ENCODE results near the gene MLLT10. TPM values are rescaled to one million over a fixed set of nuclear protein-coding genes. Genes with fewer than 3 reads are reported as not detected.
"Not testable (repeated sequence)": the region's sequence is repeated elsewhere in the genome, so short reads cannot be mapped to it uniquely, and the experiment has no call there.

Gene MLLT10
- total RNA-seq, 1 donor from 2014 or later, result 59.4 TPM

DNA sequence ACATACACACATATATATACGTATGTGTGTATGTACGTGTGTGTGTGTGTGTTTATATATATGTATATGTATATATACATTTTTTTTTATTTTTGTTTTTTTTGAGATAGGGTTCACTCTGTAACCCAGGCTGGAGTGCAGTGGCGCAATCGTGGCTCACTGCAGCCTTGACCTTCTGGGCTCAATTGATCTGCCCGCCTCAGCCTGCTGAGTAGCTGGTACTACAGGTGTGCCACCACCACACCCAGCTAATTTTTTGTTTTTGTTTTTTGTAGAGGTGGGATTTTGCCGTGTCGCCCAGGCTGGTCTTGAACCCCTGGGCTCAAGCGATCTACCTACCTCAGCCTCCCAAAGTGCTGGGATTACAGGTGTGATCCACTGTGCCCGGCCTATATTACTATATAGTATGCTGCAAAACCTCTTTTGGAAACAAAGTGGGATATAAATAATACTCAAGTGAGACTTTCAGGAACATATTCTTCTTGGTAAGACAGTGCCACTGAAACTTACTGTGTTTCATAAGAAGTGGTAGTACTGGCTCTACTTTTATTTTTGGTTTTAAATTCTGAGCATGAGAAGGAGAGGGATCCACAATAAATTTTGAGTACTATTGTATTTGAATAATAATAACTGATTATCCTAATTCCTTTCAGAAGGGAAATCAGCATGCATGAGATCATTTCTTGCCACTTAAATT lies 51.0 kb downstream of the MLLT10 start:
- no peak for DNase-seq

DNA sequence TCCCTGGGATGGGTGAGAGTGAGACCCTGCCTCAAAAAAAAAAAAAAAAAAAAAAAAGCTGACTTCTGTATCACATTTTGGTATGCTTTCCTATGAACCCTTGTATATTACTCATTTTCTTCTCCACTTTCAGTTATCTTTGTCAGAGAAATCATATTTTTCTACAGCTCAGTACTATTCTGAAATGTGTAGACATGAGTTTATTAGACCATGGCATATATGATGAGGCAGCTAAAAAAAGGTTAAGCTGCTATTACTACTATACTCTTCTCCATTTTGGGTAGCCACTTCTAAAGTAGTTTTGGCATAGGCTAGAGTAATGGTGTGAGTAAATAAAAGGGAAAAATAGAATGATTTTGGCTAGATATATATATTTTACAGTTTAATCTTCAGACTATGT lies 53.4 kb downstream of the MLLT10 start:
- DNase-seq, result no peak

DNA sequence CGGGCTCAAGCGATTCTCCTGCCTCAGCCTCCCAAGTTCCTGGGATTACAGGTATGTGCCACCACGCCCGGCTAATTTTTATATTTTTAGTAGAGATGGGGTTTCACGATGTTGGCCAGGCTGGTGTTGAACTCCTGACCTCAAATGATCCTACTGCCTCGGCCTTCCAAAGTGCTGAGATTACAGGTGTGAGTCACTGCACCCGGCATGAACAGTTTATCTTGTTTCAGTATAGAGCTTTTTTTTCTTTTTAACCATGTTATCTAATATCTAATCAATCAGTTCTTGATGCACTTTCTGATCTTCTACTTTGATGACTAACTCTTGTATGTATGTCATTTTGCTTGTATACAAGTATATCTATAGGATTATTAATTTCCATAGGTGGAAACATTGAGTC lies 54.1 kb downstream of the MLLT10 start:
- DNase-seq, result not testable (repeated sequence)

DNA sequence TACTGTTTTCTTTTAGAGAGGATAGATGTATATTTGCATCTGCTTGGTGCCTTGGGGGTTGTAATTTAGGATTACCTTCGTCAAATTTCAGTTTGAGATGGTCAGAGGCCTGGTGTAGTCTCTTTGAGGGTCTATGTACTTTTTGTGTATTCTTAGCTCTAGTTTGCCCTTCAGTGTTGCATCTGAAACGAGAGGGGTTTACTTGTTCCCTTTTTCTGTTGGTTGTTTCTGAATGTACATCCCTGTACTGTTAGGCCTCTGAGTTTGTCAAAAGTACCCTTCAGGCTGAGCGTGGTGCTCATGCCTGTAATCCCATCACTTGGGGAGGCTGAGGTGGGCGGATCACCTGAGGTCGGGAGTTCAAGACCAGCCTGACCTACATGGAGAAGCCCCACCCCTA lies 60.0 kb downstream of the MLLT10 start:
- no peak for DNase-seq

DNA sequence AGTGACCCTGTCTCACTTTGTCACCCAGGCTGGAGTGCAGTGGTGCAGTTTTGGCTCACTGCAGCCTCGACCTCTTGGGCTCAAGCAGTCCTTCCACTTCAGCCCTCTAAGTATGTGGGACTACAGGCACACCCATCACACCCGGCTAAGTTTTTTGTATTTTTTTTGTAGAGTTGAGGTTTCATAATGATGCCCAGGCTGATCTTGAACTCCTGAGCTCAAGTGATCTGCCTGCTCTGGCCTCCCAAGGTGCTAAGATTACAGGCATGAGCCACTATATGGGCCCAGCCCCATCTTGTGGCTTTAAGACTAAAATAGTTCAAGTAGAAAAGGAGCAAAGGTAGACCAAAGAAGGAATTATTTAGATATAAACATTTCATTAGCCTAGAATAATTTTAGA lies 65.5 kb downstream of the MLLT10 start:
- DNase-seq, result no peak

DNA sequence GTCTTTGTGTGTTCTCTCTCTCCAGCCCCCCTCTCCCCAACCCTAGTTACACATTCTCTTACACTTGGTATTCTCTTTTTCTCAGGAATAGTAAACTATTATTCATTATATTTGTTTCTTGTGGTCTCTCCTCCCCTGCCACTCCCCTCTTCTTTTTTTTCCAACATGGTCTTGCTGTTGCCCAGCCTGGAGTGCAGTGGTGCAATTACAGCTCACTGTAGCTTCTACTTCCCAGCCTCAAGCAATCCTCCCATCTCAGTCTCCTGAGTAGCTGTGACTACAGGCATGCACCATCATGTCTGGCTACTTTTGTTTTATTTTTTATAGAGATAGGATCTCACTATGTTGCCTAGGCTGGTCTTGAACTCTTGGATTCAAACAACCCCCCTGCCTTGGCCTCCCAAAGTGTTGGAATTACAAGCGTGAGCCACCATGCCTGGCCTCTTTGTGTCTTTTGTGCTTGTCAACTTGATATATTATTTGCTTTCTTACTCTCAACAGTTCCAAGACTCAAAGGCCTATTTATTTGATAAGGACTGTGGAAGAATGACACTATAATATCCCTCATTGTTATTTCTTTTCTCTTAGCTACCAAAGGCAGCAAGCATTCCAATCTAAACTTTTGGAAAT lies 66.9 kb downstream of the MLLT10 start:
- DNase-seq, result no peak

DNA sequence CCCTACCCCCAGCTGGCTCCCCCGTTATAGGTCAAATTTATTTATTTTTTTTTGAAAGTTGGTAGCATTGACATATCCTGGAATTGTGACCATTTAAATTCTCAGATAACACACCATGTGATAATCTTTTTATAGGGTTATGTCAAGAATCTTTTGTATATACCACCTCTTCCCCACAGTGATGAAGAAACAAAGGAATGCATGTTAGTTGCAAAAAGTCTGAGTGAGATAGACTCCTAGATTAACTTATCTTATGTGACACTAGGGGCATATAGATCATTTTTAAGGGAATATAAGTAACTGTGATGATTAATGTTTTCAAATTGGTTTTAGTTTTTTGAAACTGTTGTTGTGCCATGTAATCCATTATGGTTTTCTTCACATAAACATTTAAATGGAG lies 68.3 kb downstream of the MLLT10 start:
- no peak for DNase-seq

DNA sequence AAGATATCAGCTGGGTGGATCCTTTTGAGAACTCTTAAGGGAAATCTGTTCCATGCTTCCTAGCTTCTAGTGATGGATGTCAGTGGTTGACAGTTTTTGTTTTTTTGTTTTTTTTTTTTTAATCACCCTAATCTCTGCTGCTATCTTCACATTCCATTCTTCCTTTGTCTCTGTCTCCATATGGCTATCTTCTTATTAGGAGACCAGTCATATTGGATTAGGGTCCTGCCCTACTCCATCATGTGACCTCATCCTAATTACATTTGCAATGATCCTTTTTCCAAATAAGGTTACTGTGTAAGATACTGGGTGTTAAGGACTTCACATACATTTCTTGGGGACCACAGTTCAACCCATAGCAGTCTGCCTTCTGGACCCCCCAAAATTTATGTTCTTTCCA lies 69.7 kb downstream of the MLLT10 start:
- DNase-seq, result no peak

DNA sequence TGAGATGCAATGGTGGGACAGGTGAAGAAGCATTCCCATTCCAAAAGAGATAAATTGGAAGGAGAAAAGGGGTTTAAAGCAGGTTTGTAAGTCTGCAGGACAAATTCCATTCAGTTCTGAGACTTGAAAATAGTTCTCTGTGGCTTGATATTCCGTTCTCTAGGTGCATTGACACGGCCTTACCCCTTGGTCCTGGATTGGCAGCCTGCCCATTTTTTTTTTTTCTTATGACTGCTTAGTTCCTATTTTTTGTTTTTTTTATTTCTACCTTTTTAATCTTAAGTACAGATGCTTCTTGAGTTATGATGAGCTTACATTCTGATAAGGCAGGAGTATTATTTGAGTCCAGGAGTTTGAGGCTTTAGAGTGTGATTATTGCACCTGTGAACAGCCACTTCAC lies 70.6 kb downstream of the MLLT10 start:
- no peak for DNase-seq

DNA sequence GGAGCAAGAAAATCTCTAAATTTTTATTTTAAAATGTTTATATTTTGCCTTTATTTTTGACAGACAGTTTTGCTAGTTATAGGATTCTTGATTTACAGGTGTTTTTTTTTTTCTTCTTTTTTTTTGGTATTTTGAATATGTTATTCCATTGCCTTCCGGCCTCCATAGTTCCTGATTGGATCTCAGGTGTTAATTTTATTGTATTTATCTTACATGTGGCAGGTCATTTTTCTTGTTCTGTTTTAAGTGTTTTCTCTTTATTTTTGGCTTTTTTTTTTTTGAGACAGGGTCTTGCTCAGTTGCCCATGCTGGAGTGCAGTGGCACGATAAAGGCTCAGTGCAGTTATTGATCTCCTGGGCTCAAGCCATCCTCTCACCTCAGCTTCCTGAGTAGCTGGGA lies 73.9 kb downstream of the MLLT10 start:
- DNase-seq, result no peak

DNA sequence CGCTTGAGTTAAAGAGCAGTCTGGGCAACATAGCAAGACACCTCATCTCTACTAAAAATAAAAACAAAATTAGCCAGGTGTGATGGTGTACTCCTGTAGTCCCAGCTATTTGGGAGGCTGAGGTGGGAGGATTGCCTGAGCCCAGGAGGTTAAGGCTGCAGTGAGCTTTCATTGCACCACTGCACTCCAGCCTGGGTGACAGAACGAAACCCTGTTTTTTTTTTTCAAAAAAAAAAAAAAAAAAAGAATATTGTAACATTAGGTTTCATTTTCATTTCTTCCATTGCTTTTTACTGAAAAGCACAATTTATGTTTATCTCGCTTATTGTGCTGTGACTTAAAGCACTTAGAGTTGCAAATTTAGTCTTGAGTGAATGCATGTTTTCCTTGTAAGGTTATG lies 80.0 kb downstream of the MLLT10 start:
- no peak for DNase-seq

DNA sequence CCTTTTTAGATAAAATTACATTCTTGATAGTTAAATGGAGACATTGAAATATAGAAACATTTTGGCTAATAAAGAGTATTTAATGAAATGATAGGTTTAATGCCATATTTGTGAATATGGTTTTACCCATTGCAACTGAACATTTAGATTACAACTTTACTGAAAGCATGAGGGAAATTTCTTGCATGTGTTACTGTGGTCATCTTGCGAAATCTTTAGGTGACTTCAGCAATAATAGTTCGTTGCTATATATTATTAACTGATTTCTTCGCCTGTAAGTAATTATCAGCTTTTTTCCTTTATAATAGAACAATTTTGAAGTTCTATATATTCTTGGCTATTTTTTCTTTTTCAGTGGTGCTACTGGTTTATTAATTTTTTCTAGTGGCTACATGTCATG lies 83.2 kb downstream of the MLLT10 start:
- no peak for DNase-seq

DNA sequence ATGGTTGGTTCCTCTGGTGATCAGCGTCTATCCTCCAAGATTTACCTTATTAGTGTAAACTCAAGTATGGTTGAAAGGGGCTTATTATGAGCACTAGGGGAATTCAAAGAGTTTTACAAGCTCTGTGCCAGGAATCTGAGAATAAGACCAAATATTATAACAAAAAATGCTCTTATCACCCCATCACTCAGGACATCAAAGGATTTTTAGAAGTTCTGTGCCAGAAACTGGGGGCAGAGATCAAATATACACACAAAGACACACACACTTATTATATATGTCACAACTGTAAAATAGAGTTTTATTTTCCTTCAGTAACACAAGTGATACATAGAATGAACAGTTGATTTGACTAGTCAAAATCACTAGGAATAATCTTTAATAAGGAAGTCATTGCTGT lies 89.3 kb downstream of the MLLT10 start:
- no peak for DNase-seq

DNA sequence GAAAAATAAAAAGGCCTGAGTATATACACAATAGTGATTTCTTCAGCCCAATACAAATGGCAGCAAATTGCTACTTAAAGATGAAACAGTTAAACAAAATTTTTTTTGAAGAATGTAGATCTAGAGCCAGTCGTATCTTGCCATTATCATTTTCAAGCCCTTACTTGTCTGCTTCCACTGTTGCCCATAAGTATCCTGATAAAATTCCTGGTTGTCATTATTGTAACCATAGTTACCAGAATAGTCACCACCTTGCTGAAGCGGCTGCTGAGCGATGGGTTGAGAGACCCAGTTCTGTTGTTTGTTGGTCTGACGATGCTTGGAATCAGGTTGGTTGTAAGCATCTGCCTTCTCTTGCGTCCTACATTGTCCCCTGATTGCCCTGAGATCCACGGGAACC lies 90.4 kb downstream of the MLLT10 start:
- DNase-seq, result not testable (repeated sequence)

DNA sequence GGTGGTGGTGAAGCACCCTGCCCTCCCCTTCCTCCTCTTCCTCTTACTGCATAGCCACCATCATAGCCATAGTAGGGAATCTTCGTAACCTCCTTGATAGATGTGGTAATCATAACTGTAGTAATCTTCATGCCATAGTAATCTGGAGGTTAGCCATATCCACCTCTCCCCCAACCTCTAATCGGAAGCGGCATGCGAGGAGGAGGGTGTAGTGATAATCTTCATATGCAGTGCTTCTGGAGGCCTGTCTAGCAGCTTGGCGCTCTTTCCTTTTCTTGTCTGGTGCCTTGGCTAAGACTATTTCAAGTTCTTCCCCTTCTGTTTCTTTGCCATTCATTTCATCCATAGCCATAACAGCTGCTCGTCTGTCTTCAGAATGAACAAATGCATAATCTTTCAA lies 90.9 kb downstream of the MLLT10 start:
- no peak for DNase-seq

DNA sequence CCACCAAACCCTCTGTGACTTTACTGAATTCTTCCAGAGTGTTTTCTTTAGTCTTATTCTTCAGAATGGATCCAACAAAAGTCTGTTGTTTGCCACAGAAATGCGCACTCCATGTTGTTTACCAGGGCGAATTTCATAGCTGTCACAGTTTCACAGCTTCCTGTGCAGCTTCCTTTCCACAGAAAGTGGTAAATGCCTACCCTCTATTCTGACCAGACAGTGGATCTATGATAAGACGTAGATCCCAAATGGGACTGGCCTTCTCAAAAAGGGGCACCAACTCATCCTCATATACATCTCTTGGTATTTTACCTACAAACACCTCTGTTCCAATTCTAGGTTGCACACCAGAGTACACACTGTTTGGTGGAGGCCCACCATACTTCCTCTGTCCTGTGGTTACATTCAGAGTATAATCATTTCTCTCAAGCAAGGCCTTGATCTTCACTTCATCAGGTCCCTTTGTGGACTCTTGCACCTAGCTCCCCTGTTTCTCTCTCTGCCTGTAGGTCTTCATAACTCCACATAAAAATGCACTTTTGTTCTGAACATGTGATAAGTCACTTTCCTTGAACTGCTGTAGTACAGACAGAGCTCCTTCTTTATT lies 91.7 kb downstream of the MLLT10 start:
- DNase-seq, result no peak

DNA sequence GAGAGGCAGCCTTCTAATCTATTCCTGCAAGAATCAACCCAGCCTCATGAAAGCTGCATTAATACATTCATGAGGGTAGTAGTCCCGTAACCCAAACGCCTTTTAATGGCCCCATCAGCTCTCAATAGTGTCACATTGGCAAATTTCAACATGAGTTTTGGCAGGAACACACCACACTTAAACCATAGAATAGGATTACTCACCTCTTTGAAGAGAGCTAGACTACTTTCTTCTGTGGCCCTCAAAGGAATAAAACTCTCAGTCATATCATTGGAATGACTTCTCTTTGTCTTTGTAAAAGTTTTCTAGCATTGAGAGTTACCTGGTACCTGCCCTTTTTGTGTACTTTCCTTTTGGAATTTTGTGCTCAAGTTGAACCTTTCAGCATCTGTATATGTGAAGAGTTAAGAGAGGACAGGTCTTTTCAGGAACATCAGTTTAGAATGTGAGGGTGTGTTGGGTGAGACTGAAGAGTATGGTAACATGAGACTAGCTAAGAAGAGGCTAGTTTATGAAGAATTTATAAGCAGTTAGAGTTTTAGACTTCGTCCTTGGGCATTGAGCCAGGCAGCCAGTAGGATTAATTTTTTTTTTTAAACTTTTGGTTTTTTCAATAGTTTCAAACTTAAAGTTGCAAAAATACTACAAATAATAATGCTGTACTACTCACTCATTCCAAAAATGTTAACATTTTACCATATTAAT lies 92.6 kb downstream of the MLLT10 start:
- no peak for DNase-seq

DNA sequence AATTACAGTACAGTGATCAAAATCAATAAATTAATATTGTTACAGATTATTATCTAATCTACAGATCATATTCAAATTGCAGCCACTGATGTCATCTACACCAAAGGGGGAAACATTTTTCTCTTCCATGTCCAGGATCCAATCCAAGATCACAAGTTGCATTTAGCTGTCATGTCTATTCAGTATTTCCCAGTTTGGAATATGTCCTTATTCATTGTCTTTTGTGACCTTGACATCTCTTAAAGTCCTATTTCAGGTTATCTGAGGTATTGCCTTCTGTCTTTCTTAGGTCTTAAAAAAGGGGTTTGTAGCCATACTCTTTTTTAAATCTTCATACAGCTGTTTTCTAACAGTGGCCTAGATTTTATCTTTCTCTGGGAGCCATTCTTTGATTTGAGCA lies 93.3 kb downstream of the MLLT10 start:
- DNase-seq, result no peak

DNA sequence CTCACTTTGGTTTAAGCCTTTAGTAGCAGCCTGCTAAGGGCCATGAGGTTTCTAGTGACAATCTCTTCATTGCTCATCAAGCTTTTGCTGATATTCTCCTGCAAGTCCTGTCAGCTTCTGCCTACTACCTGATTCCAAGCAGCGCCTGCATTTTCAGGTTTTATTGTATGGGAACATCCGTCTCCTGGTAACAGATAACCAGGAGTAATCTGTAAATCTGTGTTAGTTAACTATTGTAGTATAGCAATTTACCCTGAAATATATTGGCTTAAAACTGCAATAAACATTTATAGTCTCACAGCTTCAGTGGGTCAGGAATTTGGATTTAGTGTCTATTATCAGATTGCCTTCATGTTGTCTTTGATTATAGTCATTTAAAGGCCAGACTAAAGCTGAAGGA lies 94.0 kb downstream of the MLLT10 start:
- DNase-seq, result no peak

DNA sequence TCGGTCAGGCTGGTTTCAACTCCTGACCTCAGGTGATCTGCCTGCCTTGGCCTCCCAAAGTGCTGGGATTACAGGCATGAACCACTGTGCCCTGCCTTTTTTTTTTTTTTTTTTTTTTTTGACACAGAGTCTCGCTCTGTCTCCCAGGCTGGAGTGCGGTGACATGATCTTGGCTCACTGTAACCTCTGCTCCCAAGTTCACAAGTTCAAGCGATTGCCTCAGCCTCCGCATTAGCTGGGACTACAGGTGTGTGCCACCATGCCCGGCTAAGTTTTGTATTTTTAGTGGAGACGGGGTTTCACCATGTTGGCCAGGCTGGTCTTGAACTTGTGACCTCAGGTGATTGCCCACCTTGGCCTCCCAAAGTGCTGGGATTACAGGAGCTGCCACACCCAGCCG lies 94.6 kb downstream of the MLLT10 start:
- DNase-seq, result not testable (repeated sequence)

DNA sequence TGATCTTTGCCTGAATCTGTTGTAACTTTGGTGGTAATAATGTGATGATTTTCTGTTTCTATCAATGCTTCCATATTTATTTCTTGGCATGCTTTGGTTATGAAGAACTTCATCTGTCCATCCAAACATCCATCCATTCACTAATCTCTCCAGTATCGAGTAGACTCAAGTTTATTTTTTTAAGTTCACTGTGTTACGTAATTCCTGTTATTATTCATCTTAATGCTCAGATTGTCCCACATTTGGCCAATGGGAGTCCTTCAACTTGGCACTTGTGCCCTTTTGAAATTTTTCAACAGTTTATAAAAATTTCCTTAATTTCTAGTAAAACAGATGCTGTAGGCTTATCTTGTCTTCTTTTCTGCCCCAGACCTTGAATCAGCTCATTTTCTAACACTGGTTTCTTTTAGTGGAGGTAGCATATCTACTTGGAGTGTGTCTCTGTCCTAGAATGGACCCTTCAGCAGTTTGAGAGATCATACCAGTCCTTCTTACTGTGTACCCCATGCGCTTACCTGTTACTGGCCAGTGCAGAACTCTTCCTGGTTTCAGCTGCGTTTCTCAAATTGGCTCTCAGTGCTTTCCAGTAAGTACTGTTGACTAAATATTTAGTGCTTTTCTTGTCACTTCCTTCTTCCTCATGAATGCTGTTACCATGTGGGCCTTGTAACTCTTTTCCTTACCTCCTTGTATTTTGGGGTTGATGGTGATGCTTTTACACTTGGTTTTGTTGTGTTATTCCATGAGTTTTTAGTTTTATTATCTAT lies 100.8 kb downstream of the MLLT10 start:
- DNase-seq, result no peak

DNA sequence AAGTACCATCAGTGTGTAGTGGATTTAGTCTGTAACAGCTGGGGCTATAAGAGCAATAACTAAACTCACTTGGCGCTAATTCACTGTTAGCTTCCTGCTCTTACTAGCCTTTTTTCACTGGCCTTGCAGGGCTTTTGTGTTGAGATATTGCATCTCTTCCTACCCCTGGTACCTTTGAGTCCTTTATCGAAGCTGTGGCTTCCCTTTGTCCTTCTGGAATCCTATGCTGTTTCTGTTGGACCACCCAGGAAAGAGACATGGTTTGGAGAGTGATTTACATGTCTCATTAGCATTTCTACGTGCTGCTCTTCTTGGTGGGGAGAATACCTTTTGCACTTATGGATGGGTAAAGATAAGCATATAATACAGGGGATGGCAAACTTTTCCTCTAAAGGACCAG lies 103.8 kb downstream of the MLLT10 start:
- no peak for DNase-seq

DNA sequence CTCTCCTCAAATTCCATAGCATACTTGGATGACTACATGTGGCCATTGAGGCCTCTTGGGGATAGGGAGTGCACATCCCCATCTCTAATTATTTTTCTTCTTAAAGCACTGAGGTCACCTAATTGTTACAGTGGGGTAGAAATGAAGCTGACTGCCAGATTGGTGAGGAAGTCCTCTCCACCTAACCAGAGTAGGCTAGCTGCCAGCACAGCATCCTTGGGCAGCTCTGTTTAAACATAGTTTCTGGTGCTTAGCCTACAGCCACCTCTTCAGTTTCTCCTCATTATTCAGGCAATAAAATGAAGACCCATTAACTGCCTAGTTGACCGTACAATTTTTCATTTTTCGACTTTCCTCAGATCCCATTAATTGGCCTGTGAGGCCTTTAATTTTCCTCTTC lies 104.6 kb downstream of the MLLT10 start:
- no peak for DNase-seq
